Uterus (tissue), 2 donors: ENCODE results near the gene DNAL4.

Experiments used
- CTCF ChIP-seq, 4 experiments: fragments of 200-600 bp in 2 of 4; fragments of 450-650 bp in 2 of 4; sonication (generic) in 2 of 4; IDR thresholded peaks; one replicate each; pipeline ENCODE4 v1.5.1; 2016 to 2019; ENCODE audit warnings: antibody characterized with exemption in 4 of 4, mild to moderate bottlenecking in 2 of 4, moderate library complexity in 1 of 4
- POLR2A ChIP-seq, 2 donors: fragments of 450-650 bp; IDR thresholded peaks; one replicate each; pipeline ENCODE4 v1.6.1; 2016; ENCODE audit warnings: antibody characterized with exemption in 2 of 2, mild to moderate bottlenecking in 1 of 2, moderate library complexity in 1 of 2

GRCh38 chr22:38793317-38793716, 626 bp downstream of the DNAL4 start:
- TF ChIP-seq POLR2A (IDR thresholded peaks at IDR 0.05) (no peak), CTCF (IDR thresholded peaks at IDR 0.05) (no peak)
